ENCODE results near the gene FMN1. TPM values are rescaled to one million over a fixed set of nuclear protein-coding genes. Genes with fewer than 3 reads are reported as not detected.
A peak's percentile ranks its signal among the peaks of the same experiment; 100 is the strongest.

The FMN1 gene
- total and polyA plus RNA-seq, 11 donors, result 0.61 to 10.6 (median 3.6) TPM

DNA sequence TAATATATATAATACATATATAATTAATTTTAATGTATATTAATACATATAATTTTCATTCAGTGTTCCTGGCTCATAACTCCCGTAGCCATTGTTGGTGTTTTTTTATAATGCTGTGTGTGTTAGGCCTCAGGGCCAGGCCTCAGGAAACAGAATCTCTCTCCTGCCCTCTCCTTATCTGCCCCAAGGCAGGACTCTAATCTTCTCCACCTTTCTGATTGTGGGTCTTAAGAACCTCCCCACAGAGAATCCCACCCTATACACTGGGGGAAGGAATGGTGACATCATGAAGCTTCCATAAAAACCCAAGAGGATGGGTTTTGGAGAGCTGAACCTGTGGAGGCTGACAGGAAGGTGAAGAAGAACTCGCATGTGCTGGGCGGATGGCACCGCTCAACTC is 4.0 kb upstream of the FMN1 start:
- H3K4me3 ChIP-seq, result no peak overlapping the region
- H3K27ac ChIP-seq, result no peak overlapping the region
- H3K9me3 ChIP-seq, result no peaks in the 10 kb centered on the region
- no peaks in the 10 kb centered on the region for H3K27me3 ChIP-seq
- TF ChIP-seq, protein P1, sequence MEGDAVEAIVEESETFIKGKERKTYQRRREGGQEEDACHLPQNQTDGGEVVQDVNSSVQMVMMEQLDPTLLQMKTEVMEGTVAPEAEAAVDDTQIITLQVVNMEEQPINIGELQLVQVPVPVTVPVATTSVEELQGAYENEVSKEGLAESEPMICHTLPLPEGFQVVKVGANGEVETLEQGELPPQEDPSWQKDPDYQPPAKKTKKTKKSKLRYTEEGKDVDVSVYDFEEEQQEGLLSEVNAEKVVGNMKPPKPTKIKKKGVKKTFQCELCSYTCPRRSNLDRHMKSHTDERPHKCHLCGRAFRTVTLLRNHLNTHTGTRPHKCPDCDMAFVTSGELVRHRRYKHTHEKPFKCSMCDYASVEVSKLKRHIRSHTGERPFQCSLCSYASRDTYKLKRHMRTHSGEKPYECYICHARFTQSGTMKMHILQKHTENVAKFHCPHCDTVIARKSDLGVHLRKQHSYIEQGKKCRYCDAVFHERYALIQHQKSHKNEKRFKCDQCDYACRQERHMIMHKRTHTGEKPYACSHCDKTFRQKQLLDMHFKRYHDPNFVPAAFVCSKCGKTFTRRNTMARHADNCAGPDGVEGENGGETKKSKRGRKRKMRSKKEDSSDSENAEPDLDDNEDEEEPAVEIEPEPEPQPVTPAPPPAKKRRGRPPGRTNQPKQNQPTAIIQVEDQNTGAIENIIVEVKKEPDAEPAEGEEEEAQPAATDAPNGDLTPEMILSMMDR (IDR thresholded peaks at IDR 0.05), result no peak
- no peak for TF ChIP-seq POLR2A (IDR thresholded peaks at IDR 0.05)
- H3K36me3 ChIP-seq, result no peaks in the 10 kb centered on the region
- peaks cover 0 to 13% (median 0%) of the 10 kb centered on the region in 12 donors for H3K4me1 ChIP-seq
- intact Hi-C loops (cut with DNase I), result no loop called here
- no peak for ATAC-seq
- no peak for DNase-seq
- WGBS, 4 donors, result 89 to 94% (median 93%) methylated on average over 4 of the region's 4 CpGs

DNA sequence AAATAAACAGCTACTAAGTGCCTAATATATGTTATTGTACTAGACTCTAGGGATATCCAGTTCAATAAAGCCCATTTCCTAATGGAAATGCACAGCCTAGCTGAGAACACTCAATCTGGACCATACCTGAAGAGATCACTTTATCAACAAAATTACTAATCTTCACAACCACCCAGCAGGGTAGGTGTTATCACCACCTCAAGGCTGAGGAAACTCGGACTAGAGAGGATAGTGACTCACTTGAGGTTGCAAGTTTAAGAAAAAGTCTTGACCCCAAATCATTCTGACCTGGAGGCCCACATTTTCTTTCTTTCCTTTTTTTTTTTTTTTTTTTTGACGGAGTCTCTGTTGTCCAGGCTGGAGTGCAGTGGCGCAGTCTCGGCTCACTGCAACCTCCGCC is 3.1 kb upstream of the FMN1 start:
- Histone ChIP-seq H3K9me3 (no peaks in the 10 kb centered on the region), H3K27me3 (no peaks in the 10 kb centered on the region), H3K4me1 (peaks cover 0 to 13% (median 0%) of the 10 kb centered on the region in 12 donors), H3K4me3 (no peak overlapping the region), H3K27ac (no peak overlapping the region), H3K36me3 (no peaks in the 10 kb centered on the region)
- WGBS, 4 donors, result 82 to 88% (median 85%) methylated on average over 5 of the region's 5 CpGs
- intact Hi-C loops (cut with DNase I), result no loop called here
- no peak for TF ChIP-seq POLR2A (IDR thresholded peaks at IDR 0.05)
- TF ChIP-seq, protein P1 (IDR thresholded peaks at IDR 0.05), result no peak
- ATAC-seq (no peak), DNase-seq (no peak)

DNA sequence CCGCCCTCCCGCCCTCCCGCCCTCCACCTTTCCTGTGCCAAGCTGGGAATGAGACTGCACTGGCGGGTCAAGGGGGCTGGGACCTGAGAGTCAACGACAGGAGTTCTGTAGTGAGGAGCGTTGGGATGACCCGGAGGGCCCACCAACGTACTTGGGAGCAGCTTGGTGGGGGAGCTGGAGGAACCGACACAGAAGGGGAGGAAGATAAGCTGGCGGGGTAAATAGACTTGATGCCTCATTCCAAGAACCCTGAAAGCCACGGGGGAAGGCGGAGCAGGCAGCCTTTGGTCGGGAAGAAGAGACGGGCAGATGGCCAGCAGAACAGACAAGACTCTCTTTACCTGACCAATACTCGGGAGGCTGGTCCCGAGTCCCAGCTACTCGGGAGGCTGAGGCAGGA is 277 bp downstream of the FMN1 start:
- peaks cover 0 to 10% (median 0%) of the 10 kb centered on the region in 9 donors for H3K27me3 ChIP-seq
- H3K27ac ChIP-seq, result no peak overlapping the region
- peak overlapping the region; percentile 20 to 67 (median 54) for H3K4me3 ChIP-seq
- ATAC-seq, result peak in 1 of 4 donors; percentile 2
- WGBS, 4 donors, result 8 to 18% (median 16%) methylated on average over 17 of the region's 17 CpGs
- no peak for DNase-seq
- no peaks in the 10 kb centered on the region for H3K36me3 ChIP-seq
- intact Hi-C loops (cut with DNase I), result no loop called here
- peaks cover 0 to 13% (median 0%) of the 10 kb centered on the region in 12 donors for H3K4me1 ChIP-seq
- H3K9me3 ChIP-seq, result no peaks in the 10 kb centered on the region
- TF ChIP-seq, protein P1 (IDR thresholded peaks at IDR 0.05), result no peak
- TF ChIP-seq POLR2A (IDR thresholded peaks at IDR 0.05), result no peak

DNA sequence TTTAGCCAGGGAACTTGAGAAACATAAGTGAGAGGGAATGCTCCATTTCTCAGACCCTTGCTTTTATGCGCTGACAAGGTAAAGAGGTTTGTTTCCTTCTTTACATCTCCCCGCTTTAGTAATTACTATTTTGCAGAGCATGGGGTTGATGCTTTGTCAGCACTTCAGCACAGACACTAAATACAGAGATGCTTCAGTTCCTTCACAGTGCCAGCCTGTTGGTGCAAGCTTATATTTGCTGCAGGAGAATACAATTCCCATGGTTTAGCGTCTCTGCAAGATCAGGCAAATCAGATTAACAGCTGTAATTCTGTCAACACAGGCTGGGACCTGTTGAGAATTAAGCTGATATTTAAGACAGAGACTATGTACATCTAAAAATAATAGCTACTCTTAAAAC is 2.9 kb downstream of the FMN1 start:
- no peaks in the 10 kb centered on the region for H3K9me3 ChIP-seq
- TF ChIP-seq, protein P1 (IDR thresholded peaks at IDR 0.05), result no peak
- TF ChIP-seq POLR2A (IDR thresholded peaks at IDR 0.05), result no peak
- H3K4me1 ChIP-seq, result peaks cover 0 to 14% (median 3%) of the 10 kb centered on the region in 12 donors
- H3K36me3 ChIP-seq, result no peaks in the 10 kb centered on the region
- H3K27ac ChIP-seq, result no peak overlapping the region
- intact Hi-C loops (cut with DNase I), result no loop called here
- no peak for DNase-seq
- ATAC-seq, result no peak
- 73 to 84% (median 75%) methylated on average over 3 of the region's 3 CpGs for WGBS, 4 donors
- H3K4me3 ChIP-seq, result no peak overlapping the region
- peaks cover 0 to 10% (median 0%) of the 10 kb centered on the region in 9 donors for H3K27me3 ChIP-seq
